SHP77 (cell line): ENCODE results near the gene DHRS12.

ENCODE experiments used
- DNase-seq, 2 experiments: peaks; one replicate each; lab custom pipeline; 2025; lab: John Stamatoyannopoulos, UW

The DHRS12 gene

DNA sequence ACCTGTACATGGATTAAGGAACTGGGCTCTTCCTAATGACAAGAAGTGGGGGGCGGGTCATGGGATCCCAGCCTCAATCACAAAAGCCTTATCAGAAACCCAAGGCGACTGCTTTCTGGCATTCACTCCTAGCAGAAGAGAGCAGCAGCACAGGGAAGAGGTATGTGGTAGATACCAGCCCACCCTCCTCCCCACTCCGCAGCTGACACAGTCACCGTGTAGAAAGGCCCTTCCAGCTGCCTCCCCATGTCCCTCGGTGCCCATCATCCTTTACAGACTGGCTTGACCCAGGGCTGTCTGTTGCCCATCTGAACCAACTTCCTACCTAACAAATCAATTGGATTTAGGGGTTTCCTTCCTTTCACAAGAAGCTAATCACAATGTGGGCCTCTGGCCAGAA, 3.1 kb upstream of the DHRS12 start:
- no peak for DNase-seq

GRCh38 chr13:51806566-51806965, 2.6 kb upstream of the DHRS12 start:
- no peak for DNase-seq

DNA sequence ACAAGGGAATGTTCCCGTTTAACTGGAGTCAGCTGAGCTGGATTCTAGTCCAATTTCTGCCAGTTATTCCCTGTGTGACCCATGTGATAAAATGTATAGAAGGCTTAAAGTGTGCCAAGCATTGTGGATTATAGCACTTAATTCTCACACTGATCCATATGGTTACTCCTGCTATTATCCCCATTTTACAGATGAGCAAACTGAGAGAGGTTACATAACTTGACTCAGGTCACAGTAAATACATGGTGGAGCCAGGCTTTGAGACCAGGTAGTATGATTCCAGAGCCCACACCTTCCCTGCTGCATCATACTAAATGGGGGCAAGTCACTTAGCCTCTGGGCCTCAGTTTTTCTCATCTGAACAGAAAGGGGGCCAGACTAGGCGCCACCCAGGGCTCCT, 2.0 kb upstream of the DHRS12 start:
- DNase-seq: no peak

DNA sequence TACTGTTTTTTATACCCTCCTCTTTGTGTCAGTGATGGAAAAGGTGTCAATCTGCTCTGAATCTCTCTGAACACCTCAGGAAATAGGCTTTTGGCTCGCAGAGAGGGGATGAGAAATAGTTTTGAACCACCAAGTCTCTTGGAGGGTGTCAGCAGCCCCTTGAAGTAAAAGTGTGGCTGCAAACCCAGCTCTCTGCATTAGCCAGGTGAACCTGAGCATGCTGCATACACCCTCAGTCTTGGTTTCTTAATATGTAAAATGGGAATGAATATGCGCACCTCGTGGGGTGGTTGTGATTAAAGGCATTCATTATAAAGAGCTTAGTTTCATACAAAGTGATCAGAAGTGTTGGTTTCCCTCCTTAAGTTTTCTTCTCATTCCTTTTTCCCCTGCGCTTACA, 1.4 kb upstream of the DHRS12 start:
- DNase-seq: no peak

- peak in 1 of 2 experiments; percentile 0 for DNase-seq
These were observed 571 bp upstream of the DHRS12 start for GRCh38 chr13:51804295-51805172.

- no peak for DNase-seq
These were observed 1.1 kb downstream of the DHRS12 start for GRCh38 chr13:51802631-51803418.

DNA sequence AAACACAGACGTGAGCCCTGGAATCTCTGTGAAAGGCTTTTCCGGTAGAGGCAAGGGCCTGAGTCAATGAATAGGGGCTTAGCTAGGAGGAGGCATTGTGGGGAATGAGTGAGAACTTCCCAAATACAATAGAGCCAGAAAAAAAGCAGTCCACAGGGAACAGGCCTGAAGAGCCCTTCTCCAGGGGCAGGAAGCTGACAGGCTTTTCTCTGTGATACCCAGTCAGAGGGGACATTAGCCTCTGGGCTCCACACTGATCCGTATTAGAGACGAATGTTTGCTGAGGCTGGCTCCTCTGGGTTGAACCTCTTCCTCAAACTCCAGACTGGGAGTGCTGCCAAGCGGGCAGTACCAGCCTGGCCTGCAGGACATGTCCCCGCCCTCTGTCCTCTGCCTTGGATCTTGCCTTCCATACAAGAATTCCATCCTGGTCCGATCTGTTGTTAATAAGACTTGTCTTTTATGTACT, 2.3 kb downstream of the DHRS12 start:
- DNase-seq: peak; percentile 27 to 54

- DNase-seq: no peak
These were observed 3.5 kb downstream of the DHRS12 start for GRCh38 chr13:51800486-51800885.

- DNase-seq: no peak
These were observed 4.7 kb downstream of the DHRS12 start for GRCh38 chr13:51799261-51799660.

DNA sequence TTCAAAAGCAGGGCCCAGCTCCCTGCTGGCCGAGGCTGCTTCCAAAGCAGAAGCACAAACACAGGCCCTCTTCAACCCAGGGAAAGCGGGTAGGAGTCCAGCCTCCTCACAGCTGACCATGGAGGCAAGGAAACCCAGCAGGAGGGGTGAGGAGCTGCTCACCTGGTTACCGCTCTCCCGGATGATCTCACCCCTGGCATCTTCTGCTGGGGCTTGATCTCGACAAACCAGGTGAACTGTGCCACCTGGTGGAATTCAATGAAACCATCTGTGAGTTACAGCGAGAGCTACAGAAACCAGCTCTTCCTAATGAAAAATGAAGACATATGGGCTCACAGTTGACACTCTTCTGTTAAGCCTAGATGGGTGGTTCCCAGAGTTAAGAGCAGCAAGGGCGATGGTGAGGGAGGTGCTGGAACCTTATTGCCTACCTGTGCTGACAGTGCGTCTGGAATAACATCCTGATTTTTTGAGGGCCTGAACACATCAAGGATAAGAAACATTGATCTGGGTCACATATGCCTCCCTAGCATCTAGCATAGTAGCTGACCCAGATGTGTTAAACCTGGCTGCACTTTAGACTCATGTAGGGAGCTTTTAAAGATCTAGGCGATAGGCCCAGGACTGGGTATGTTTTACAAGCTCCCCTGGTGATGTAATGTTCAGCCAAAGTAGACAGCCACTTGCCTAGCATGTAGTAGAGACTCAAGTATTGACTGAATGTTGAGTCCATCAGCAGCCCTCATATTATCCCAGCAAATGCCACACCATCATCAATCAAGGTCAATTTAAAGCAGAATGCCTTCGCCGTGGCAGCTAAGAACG, 6.1 kb downstream of the DHRS12 start:
- DNase-seq: peak; percentile 76 to 77

- no peak for DNase-seq
These were observed 7.4 kb downstream of the DHRS12 start for GRCh38 chr13:51796546-51796945.

GRCh38 chr13:51795419-51795818, 8.5 kb downstream of the DHRS12 start:
- DNase-seq: no peak

GRCh38 chr13:51794964-51795363, 9.0 kb downstream of the DHRS12 start:
- no peak for DNase-seq

DNA sequence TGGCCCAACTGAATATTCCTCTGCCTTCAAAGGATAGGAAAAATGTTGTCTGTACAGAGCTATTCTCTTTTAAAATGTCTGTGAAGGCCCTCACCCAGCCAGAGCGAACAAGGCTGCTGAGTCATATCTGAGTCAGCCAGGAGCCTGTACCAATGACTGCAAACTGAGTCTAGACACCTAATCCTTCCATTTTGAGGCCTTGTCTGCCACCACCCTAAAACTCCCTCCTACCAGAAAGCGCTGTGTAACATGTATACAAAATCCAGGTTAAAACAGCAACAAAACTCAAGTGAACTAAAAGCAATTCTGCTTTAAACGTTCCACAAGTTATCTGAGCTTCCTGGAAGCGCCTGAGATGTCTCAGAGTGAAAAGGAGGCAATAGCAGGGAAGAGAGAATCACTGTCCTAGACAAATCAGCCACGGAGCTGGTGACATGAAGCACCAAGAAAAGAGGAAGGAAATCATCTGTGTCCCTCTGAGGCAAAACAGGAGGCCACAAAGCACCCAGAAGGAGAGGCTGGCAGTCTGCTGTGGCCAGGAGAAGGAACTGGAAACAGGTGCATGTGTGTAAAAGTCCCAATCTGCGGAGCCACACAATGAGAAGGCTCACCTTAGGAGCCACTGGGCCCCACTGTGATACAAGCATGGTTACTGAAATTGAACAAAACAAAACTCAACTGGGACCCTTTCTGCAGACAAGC, 10.2 kb downstream of the DHRS12 start:
- DNase-seq: no peak

GRCh38 chr13:51786425-51787265, 17.3 kb downstream of the DHRS12 start:
- no peak for DNase-seq

DNA sequence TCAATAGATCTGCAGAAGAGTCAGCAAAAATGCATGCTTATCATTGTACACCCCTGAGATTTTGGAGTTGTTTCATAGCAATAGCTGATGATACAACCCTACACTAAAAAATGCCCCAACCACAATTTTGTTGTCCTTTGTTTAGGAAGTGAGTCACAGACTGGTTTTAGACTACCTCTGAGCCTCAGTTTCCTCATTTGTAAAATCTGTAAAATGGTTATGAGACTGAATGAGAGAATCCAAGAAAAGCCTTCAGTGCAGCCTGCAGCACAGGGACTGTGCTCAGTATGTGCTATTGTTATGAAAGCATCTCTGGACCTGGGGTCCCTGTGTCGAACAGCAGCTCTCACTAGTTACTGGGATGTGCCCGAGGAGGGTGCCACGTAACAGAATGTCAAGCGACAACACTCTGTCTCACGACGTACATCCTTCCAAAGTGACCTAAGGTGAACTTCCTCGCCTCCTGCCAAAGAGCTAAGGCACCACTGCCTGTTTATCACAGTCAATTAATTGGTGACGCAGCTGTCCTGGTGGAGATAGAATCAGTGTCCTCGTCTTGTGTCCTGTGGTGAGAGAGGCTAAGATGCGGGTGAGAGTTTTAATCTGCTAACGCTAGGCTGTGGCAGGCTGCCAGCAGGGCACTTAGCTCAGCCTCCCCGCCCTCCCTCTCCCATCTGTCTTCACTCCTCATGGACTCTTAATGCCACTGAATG, 18.1 kb downstream of the DHRS12 start:
- peak; percentile 46 to 49 for DNase-seq

- DNase-seq: no peak
These were observed 19.9 kb downstream of the DHRS12 start for GRCh38 chr13:51784097-51784496.

DNA sequence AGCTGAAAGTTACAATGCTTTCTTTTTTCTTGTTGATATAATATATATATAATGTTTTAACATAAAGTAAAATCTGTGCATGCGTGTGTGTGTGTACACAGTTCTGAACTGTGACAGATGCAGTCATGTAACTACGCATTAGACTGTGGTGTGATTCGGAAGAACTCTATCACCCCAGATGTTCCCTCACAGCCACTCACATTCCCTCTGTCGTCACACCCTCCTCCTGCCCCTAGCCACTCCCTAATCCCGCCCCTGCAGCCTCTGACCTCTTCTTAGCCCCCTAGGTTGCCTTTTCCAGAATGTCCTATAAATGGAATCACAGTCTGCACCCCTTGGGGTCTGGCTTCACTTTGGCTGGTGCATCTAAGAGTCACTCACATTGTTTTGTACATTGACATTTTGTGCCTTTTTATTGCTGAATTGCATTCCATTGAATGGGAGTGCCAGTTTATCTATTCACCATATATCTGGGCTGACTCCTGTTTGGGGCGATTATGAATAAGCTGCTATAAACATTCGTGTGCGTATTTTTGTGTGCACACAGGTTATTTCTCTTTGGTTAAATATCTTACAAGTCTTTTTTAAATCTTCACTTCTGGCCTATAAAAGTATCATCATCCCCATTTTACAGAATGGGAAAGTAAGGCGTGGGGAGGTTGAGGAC, 20.4 kb downstream of the DHRS12 start:
- DNase-seq: no peak

- no peak for DNase-seq
These were observed 21.8 kb downstream of the DHRS12 start for GRCh38 chr13:51782026-51782710.
